Lower leg skin (tissue), 3 donors: ENCODE data around the gene SLC48A1.

ENCODE experiments used
- CTCF ChIP-seq, 3 donors: fragments of 450-650 bp; IDR thresholded peaks; one replicate each; pipeline ENCODE4 v1.5.1; 2016; ENCODE audit warnings: antibody characterized with exemption in 3 of 3, mild to moderate bottlenecking in 3 of 3, moderate library complexity in 2 of 3
- POLR2A ChIP-seq, 2 donors: fragments of 450-650 bp; IDR thresholded peaks; one replicate each; pipeline ENCODE4 v1.6.1; 2016 to 2017; ENCODE audit warnings: antibody characterized with exemption in 2 of 2, mild to moderate bottlenecking in 1 of 2, moderate library complexity in 1 of 2

- no peak for TF ChIP-seq CTCF (IDR thresholded peaks at IDR 0.05)
- no peak for TF ChIP-seq POLR2A (IDR thresholded peaks at IDR 0.05)
These were observed 47.0 kb downstream of the SLC48A1 start, which contains the start of gene HDAC7 for GRCh38 chr12:47819896-47820630.
